Endothelial cell (in vitro differentiated cells): ENCODE results near the gene CASP6. TPM values are rescaled to one million over a fixed set of nuclear protein-coding genes. Genes with fewer than 3 reads are reported as not detected.
A peak's percentile ranks its signal among the peaks of the same experiment; 100 is the strongest.

Experiments
- DNase-seq: peaks from one replicate; pipeline ENCODE4 v3.0.0; 2021; ENCODE audit warnings: low spot score
- H3K27ac Mint-ChIP-seq: one replicate; pipeline ENCODE4 v1.8.0; 2021; ENCODE audit warnings: mixed read lengths, inconsistent platforms; ENCODE audit not compliant: unreplicated experiment
- H3K27me3 Mint-ChIP-seq: one replicate; pipeline ENCODE4 v1.8.0; 2021; ENCODE audit warnings: mild to moderate bottlenecking, moderate library complexity, mixed read lengths, inconsistent platforms; ENCODE audit not compliant: unreplicated experiment
- H3K36me3 Mint-ChIP-seq: one replicate; pipeline ENCODE4 v1.8.0; 2021; ENCODE audit warnings: mild to moderate bottlenecking, low read depth, mixed read lengths, inconsistent platforms; ENCODE audit not compliant: unreplicated experiment
- H3K4me1 Mint-ChIP-seq: one replicate; pipeline ENCODE4 v1.8.0; 2021; ENCODE audit warnings: mild to moderate bottlenecking, mixed read lengths, inconsistent platforms; ENCODE audit not compliant: unreplicated experiment
- H3K4me3 Mint-ChIP-seq: one replicate; pipeline ENCODE4 v1.8.0; 2021; ENCODE audit warnings: mild to moderate bottlenecking, mixed read lengths, inconsistent platforms; ENCODE audit not compliant: unreplicated experiment
- H3K9me3 Mint-ChIP-seq: one replicate; pipeline ENCODE4 v1.8.0; 2021; ENCODE audit warnings: mixed read lengths, inconsistent platforms; ENCODE audit not compliant: unreplicated experiment
- long read RNA-seq: library from polyadenylated mRNA; unstranded; transcript quantifications from one replicate; pipeline ENCODE4 v2.0.0, GENCODE V29; 2020; ENCODE audit not compliant: unreplicated experiment
- total RNA-seq: library from RNA; stranded (reverse); fragmentation: NEBNext Ultra II Directional; extraction: Animal tissue kit (Norgen Biotek cat#: 25700); gene quantifications from one replicate; pipeline ENCODE4 v1.2.1, GENCODE V29; 2021; ENCODE audit not compliant: unreplicated experiment
- TF ChIP-seq, protein P1 (sequence below): fragments of 200-600 bp; sonication (generic); IDR thresholded peaks from one replicate; pipeline ENCODE4 v1.5.0; 2021; ENCODE audit warnings: antibody characterized with exemption; ENCODE audit not compliant: unreplicated experiment

Gene CASP6
- 76.4 TPM for total RNA-seq
- long read RNA-seq, transcript CASP6-201 (7 exons, 1,548 nt), result major isoform, 39 of 44 reads
- long read RNA-seq, partial matches to known transcripts, result 0 of 44 reads
- long read RNA-seq, other reads (novel, unspliced or antisense), result 5 of 44 reads

DNA sequence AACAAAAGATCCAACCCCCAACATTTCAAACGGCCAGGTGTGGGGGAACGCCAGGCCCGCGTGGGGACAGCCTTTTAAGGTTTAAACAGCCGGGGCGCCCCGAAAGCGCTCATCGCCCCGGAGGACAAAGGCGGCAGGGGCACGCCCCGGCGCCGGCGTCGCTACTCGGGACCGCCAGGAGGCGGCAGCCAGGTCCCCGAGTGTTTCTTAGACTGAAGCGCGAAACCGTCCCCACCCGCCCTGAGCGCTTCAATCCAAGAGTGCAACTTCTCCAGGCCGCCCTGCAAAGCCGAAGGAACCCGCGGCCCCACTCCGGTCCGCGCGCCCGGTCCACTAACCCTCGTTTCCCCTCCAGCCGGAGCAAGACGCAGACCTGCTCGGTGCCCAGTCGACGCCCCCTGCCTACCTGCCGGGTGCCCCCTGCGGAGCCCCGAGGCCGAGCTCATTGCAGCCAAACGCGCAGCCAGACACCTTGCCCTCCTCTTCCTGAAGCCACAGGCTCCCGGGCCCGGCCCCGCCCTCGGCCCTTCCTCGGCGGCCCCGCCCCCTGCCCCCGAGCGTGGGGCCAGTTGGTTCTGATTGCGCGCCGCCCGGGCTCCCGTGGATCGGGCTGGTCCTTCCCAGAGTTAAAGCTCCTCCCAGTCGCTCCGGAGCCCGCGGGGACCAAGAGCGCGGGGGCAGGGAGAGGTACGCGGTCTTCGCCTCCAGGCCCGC lies at the start of gene CASP6:
TSS of gene CASP6 (minus strand) at position 496 of the 714 bp plus-strand sequence. CDS start at position 446, 50 bp downstream.
- Mint-ChIP-seq H3K27ac (peak within 1 kb of the TSS; percentile 86), H3K36me3 (peaks cover 24% of the 10 kb centered on the region), H3K4me1 (peaks cover 26% of the 10 kb centered on the region), H3K4me3 (peak within 1 kb of the TSS; percentile 97), H3K27me3 (peaks cover 7% of the 10 kb centered on the region), H3K9me3 (no peaks in the 10 kb centered on the region)
- TF ChIP-seq, protein P1, sequence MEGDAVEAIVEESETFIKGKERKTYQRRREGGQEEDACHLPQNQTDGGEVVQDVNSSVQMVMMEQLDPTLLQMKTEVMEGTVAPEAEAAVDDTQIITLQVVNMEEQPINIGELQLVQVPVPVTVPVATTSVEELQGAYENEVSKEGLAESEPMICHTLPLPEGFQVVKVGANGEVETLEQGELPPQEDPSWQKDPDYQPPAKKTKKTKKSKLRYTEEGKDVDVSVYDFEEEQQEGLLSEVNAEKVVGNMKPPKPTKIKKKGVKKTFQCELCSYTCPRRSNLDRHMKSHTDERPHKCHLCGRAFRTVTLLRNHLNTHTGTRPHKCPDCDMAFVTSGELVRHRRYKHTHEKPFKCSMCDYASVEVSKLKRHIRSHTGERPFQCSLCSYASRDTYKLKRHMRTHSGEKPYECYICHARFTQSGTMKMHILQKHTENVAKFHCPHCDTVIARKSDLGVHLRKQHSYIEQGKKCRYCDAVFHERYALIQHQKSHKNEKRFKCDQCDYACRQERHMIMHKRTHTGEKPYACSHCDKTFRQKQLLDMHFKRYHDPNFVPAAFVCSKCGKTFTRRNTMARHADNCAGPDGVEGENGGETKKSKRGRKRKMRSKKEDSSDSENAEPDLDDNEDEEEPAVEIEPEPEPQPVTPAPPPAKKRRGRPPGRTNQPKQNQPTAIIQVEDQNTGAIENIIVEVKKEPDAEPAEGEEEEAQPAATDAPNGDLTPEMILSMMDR, result peak; percentile 67
- DNase-seq, result peak; percentile 81

GRCh38 chr4:109752525-109752924 lies 49.3 kb upstream of the CASP6 start:
- no peak for DNase-seq
- Mint-ChIP-seq H3K27me3 (no peaks in the 10 kb centered on the region), H3K4me1 (no peaks in the 10 kb centered on the region), H3K9me3 (no peaks in the 10 kb centered on the region), H3K4me3 (no peak overlapping the region), H3K36me3 (no peaks in the 10 kb centered on the region), H3K27ac (no peak overlapping the region)
- TF ChIP-seq, protein P1, result no peak

GRCh38 chr4:109751852-109752251 lies 48.6 kb upstream of the CASP6 start:
- Mint-ChIP-seq H3K4me3 (no peak overlapping the region), H3K36me3 (no peaks in the 10 kb centered on the region), H3K9me3 (no peaks in the 10 kb centered on the region), H3K4me1 (no peaks in the 10 kb centered on the region), H3K27me3 (no peaks in the 10 kb centered on the region), H3K27ac (no peak overlapping the region)
- TF ChIP-seq, protein P1, result no peak
- no peak for DNase-seq

GRCh38 chr4:109750652-109751244 lies 47.5 kb upstream of the CASP6 start:
- Mint-ChIP-seq H3K27me3 (no peaks in the 10 kb centered on the region), H3K9me3 (no peaks in the 10 kb centered on the region)

More at GRCh38 chr4:109750652-109751244, 47.5 kb upstream of the CASP6 start:
- TF ChIP-seq, protein P1, result no peak
- no peaks in the 10 kb centered on the region for H3K36me3 Mint-ChIP-seq
- DNase-seq, result no peak
- no peak overlapping the region for H3K27ac Mint-ChIP-seq
- no peak overlapping the region for H3K4me3 Mint-ChIP-seq
- H3K4me1 Mint-ChIP-seq, result no peaks in the 10 kb centered on the region
